ENCODE measurements around the gene PPME1.
"Not testable (repeated sequence)": the region's sequence is repeated elsewhere in the genome, so short reads cannot be mapped to it uniquely, and the experiment has no call there.

PPME1 gene

GRCh38 chr11:74139919-74140431 lies 31.1 kb upstream of the PPME1 start:
- not testable (repeated sequence) for H3K9ac ChIP-seq (ENCODE audit: low read depth, low read length); H3K9me3 ChIP-seq (ENCODE audit: control insufficient read depth, insufficient read depth, low read length); H3K4me3 ChIP-seq (ENCODE audit: low read depth, low read length); H3K4me1 ChIP-seq (ENCODE audit: control insufficient read depth, insufficient read depth, low read length); H3K27me3 ChIP-seq (ENCODE audit: control insufficient read depth, insufficient read depth, low read length); H3K36me3 ChIP-seq (ENCODE audit: control insufficient read depth, insufficient read depth, low read length)

DNA sequence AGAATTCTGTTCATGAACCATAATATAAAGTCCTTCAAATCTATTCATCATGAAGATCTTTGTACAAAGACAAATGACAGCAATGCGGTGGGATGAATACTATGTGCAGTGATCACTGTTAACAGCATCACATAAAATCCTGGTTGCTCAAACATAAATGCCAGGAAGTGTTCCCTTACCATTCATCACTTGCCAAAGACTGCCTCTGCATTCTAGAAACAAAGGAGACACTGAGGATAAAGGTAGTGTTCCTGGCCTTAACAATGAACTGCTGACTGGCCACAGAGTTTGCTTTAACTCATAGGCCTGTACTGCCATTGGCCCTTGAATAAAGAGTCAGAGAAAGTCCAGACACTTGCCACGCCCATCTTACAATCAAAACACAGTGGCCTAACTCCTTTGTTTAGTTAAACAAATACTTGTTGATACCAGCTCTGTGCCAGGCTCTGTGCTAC lies 29.8 kb upstream of the PPME1 start:
- Histone ChIP-seq H3K4me1 (ENCODE audit: control insufficient read depth, insufficient read depth, low read length) (peaks cover 6% of the 10 kb centered on the region), H3K36me3 (ENCODE audit: control insufficient read depth, insufficient read depth, low read length) (no peaks in the 10 kb centered on the region)

DNA sequence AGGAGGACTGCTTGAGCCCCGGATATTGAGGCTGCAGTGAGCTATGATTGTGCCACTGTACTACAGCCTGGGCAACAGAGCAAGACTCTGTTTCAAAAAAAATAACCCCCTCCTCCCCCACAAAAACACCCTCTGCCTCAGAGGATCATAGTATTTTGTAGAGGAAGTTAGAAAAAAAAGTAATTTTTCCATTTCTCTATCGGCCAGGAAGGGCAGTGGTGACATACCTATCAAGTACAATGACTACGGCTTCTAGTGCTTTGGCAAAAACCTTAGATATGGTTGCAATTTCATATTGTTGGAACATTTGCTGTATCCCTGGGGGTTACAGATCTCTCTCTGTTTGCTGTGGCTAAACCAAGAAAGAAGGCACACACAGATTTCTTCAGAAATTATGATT lies 29.2 kb upstream of the PPME1 start:
- Histone ChIP-seq H3K4me1 (ENCODE audit: control insufficient read depth, insufficient read depth, low read length) (peaks cover 6% of the 10 kb centered on the region), H3K4me3 (ENCODE audit: low read depth, low read length) (no peak overlapping the region), H3K9me3 (ENCODE audit: control insufficient read depth, insufficient read depth, low read length) (no peaks in the 10 kb centered on the region), H3K36me3 (ENCODE audit: control insufficient read depth, insufficient read depth, low read length) (no peaks in the 10 kb centered on the region), H3K27me3 (ENCODE audit: control insufficient read depth, insufficient read depth, low read length) (no peaks in the 10 kb centered on the region), H3K9ac (ENCODE audit: low read depth, low read length) (no peak overlapping the region)

More for the DNA sequence above, 29.8 kb upstream of the PPME1 start:
- Histone ChIP-seq H3K9me3 (ENCODE audit: control insufficient read depth, insufficient read depth, low read length) (no peaks in the 10 kb centered on the region), H3K4me3 (ENCODE audit: low read depth, low read length) (no peak overlapping the region), H3K9ac (ENCODE audit: low read depth, low read length) (no peak overlapping the region), H3K27me3 (ENCODE audit: control insufficient read depth, insufficient read depth, low read length) (no peaks in the 10 kb centered on the region)

- Histone ChIP-seq H3K36me3 (ENCODE audit: control insufficient read depth, insufficient read depth, low read length) (no peaks in the 10 kb centered on the region), H3K4me3 (ENCODE audit: low read depth, low read length) (no peak overlapping the region), H3K9me3 (ENCODE audit: control insufficient read depth, insufficient read depth, low read length) (no peaks in the 10 kb centered on the region), H3K9ac (ENCODE audit: low read depth, low read length) (no peak overlapping the region), H3K27me3 (ENCODE audit: control insufficient read depth, insufficient read depth, low read length) (no peaks in the 10 kb centered on the region), H3K4me1 (ENCODE audit: control insufficient read depth, insufficient read depth, low read length) (peaks cover 6% of the 10 kb centered on the region)
Measured at GRCh38 chr11:74142624-74143023, 28.5 kb upstream of the PPME1 start.

DNA sequence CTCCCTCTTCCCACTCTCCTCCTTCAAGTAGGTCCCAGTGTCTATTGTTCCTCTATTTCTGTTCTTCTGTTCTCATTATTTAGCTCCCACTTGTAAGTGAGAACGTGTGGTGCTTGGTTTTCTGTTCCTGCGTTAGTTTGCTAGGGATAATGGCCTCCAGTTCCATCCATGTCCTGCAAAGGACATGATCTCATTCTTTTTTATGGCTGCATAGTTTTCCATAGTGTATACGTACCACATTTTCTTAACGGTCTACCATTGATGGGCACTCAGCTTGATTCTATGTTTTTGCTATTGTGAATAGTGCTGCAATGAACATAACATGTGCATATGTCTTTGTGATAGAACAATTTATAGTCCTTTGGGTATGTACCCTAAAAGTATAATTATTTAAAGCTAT lies 26.5 kb upstream of the PPME1 start:
- no peaks in the 10 kb centered on the region for H3K36me3 ChIP-seq (ENCODE audit: control insufficient read depth, insufficient read depth, low read length)
- H3K4me3 ChIP-seq (ENCODE audit: low read depth, low read length), result no peak overlapping the region
- no peaks in the 10 kb centered on the region for H3K27me3 ChIP-seq (ENCODE audit: control insufficient read depth, insufficient read depth, low read length)
- H3K9ac ChIP-seq (ENCODE audit: low read depth, low read length), result no peak overlapping the region
- H3K9me3 ChIP-seq (ENCODE audit: control insufficient read depth, insufficient read depth, low read length), result no peaks in the 10 kb centered on the region
- H3K4me1 ChIP-seq (ENCODE audit: control insufficient read depth, insufficient read depth, low read length), result peaks cover 6% of the 10 kb centered on the region

DNA sequence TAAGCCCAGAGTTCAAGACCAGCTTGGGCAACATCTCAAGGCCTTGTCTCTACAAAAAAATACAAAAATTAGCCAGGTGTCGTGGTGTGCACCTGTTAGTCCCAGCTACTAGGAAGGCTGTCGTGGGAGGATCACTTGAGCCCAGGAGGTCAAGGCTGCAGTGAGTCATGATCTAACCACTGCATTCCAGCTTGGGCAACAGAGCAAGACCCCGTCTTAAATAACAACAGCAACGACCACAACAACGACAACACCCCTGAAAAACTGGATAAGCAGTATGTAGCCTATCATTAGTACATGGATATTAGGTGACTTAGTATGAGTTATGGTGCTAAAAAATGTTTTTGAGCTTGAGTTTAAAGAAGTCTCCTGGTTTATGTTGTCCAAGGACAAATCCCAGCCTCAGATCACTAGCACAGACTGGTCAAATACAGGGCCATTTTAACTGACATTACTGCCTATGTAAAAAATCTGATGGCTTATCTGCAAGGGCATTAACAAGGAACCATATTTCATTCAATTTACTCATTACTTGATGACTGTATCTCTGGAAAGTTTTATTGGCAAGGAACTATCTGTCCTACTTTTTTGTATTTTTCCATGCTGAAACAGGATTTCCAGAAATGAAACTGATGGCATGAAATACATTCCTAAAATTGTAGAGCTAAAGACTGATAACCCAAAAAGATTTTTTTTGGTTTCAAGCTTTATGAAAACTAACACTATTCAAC lies 23.7 kb upstream of the PPME1 start:
- Histone ChIP-seq H3K36me3 (ENCODE audit: control insufficient read depth, insufficient read depth, low read length) (no peaks in the 10 kb centered on the region), H3K4me3 (ENCODE audit: low read depth, low read length) (no peak overlapping the region), H3K9ac (ENCODE audit: low read depth, low read length) (no peak overlapping the region), H3K4me1 (ENCODE audit: control insufficient read depth, insufficient read depth, low read length) (no peaks in the 10 kb centered on the region), H3K27me3 (ENCODE audit: control insufficient read depth, insufficient read depth, low read length) (no peaks in the 10 kb centered on the region), H3K9me3 (ENCODE audit: control insufficient read depth, insufficient read depth, low read length) (no peaks in the 10 kb centered on the region)

DNA sequence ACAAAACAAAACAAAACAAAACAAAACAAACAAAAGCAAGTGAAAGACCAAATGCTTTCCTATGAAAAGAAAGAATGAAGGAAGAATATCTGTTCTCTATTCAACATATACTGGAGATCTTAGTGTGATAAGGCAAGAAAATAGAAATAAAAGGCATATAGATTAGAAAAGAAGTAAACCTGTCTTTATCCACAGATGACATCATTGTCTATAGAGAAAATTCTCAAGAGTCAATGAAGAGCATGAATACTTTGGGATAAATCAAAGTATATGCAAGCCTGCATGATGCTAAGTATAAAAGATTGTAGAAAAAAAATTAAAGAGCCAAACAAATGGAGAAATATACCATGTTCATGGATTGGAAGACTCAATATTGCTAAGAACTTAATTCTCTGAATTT lies 17.9 kb upstream of the PPME1 start:
- no peak overlapping the region for H3K9ac ChIP-seq (ENCODE audit: low read depth, low read length)
- H3K9me3 ChIP-seq (ENCODE audit: control insufficient read depth, insufficient read depth, low read length), result no peaks in the 10 kb centered on the region
- no peak overlapping the region for H3K4me3 ChIP-seq (ENCODE audit: low read depth, low read length)
- no peaks in the 10 kb centered on the region for H3K36me3 ChIP-seq (ENCODE audit: control insufficient read depth, insufficient read depth, low read length)
- no peaks in the 10 kb centered on the region for H3K27me3 ChIP-seq (ENCODE audit: control insufficient read depth, insufficient read depth, low read length)
- H3K4me1 ChIP-seq (ENCODE audit: control insufficient read depth, insufficient read depth, low read length), result no peaks in the 10 kb centered on the region

DNA sequence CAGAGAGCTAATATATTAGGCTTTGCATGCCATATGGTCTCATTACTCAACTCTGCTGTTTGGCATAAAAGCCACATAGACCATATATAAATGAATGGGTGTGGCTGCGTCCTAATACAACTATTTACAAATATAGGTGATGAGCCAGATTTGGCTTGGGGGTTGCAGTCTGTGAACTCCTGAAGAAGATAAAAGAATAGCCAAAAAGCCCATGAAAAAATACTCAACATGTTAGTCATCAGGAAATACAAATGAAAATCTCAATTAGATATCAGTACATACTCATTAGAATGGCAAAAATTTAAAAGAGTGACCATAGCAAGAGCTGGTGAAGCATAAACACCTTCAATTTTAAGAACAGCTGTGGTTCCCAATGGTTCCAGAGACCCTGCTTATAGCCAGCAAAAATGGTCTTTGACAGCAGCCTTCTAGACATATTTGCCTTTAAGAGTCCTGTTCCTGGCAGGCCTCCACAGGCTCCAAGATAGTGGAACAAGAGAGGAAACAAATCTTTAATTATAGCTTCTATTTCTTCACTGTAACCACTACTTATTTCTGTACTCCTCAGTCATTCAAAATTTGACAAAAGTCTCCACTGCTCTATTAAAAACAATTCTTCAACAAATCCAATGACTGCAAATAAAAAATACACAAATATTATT lies 16.3 kb upstream of the PPME1 start:
- Histone ChIP-seq H3K9me3 (ENCODE audit: control insufficient read depth, insufficient read depth, low read length) (no peaks in the 10 kb centered on the region), H3K4me1 (ENCODE audit: control insufficient read depth, insufficient read depth, low read length) (no peaks in the 10 kb centered on the region), H3K36me3 (ENCODE audit: control insufficient read depth, insufficient read depth, low read length) (no peaks in the 10 kb centered on the region), H3K4me3 (ENCODE audit: low read depth, low read length) (no peak overlapping the region), H3K27me3 (ENCODE audit: control insufficient read depth, insufficient read depth, low read length) (no peaks in the 10 kb centered on the region), H3K9ac (ENCODE audit: low read depth, low read length) (no peak overlapping the region)

GRCh38 chr11:74157169-74157568 lies 13.9 kb upstream of the PPME1 start:
- Histone ChIP-seq H3K36me3 (ENCODE audit: control insufficient read depth, insufficient read depth, low read length) (no peaks in the 10 kb centered on the region), H3K4me3 (ENCODE audit: low read depth, low read length) (no peak overlapping the region), H3K9me3 (ENCODE audit: control insufficient read depth, insufficient read depth, low read length) (no peaks in the 10 kb centered on the region)

DNA sequence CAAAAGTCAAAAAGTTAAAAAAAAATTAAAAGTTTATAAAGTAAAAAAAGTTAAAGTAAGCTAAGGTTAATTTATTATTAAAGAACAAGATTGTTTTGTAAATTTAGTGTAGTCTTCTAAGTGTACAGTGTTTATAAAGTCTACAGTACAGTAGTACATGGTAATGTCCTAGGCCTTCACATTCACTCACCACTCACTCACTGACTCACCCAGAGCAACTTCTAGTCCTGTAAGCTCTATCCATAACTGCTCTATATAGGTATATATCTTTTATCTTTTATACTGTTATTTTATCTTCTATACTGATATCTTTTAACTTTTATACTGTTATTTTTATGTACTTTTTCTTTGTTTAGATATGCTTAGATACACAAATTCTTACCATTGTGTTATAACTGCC lies 11.4 kb upstream of the PPME1 start:
- H3K4me3 ChIP-seq (ENCODE audit: low read depth, low read length), result no peak overlapping the region
- H3K27me3 ChIP-seq (ENCODE audit: control insufficient read depth, insufficient read depth, low read length), result no peaks in the 10 kb centered on the region
- no peak overlapping the region for H3K9ac ChIP-seq (ENCODE audit: low read depth, low read length)
- H3K36me3 ChIP-seq (ENCODE audit: control insufficient read depth, insufficient read depth, low read length), result no peaks in the 10 kb centered on the region
- H3K9me3 ChIP-seq (ENCODE audit: control insufficient read depth, insufficient read depth, low read length), result no peaks in the 10 kb centered on the region
- no peaks in the 10 kb centered on the region for H3K4me1 ChIP-seq (ENCODE audit: control insufficient read depth, insufficient read depth, low read length)

More at GRCh38 chr11:74157169-74157568, 13.9 kb upstream of the PPME1 start:
- Histone ChIP-seq H3K27me3 (ENCODE audit: control insufficient read depth, insufficient read depth, low read length) (no peaks in the 10 kb centered on the region), H3K4me1 (ENCODE audit: control insufficient read depth, insufficient read depth, low read length) (no peaks in the 10 kb centered on the region), H3K9ac (ENCODE audit: low read depth, low read length) (no peak overlapping the region)

GRCh38 chr11:74162681-74163467 lies 8.2 kb upstream of the PPME1 start:
- no peaks in the 10 kb centered on the region for H3K27me3 ChIP-seq (ENCODE audit: control insufficient read depth, insufficient read depth, low read length)
- H3K9ac ChIP-seq (ENCODE audit: low read depth, low read length), result no peak overlapping the region
- no peaks in the 10 kb centered on the region for H3K36me3 ChIP-seq (ENCODE audit: control insufficient read depth, insufficient read depth, low read length)
- H3K4me3 ChIP-seq (ENCODE audit: low read depth, low read length), result no peak overlapping the region
- H3K4me1 ChIP-seq (ENCODE audit: control insufficient read depth, insufficient read depth, low read length), result no peaks in the 10 kb centered on the region
- no peaks in the 10 kb centered on the region for H3K9me3 ChIP-seq (ENCODE audit: control insufficient read depth, insufficient read depth, low read length)

Data from iPS-15b (cell line).